OCI-LY1 (cell line): ENCODE results near the gene FUNDC2.

Experiments used
- CTCF ChIP-seq: fragments of 200-600 bp; sonication (generic), shearing (Covaris generic); IDR thresholded peaks from 2 replicates; pipeline ENCODE4 v1.5.1; 2017; ENCODE audit warnings: mild to moderate bottlenecking, antibody characterized with exemption, low read length, moderate library complexity, mixed read lengths
- EZH2 ChIP-seq: fragments of 200-600 bp; sonication (generic), shearing (Covaris generic); IDR thresholded peaks from 2 replicates; pipeline ENCODE4 v1.8.0; 2017; ENCODE audit warnings: borderline replicate concordance, mixed run types, mild to moderate bottlenecking, antibody characterized with exemption, low read length, moderate library complexity, mixed read lengths

GRCh38 chrX:154981116-154981411, 45.6 kb upstream of the FUNDC2 start:
- TF ChIP-seq CTCF (no peak), EZH2 (no peak)
